Thymus (tissue), 11 donors: Measurements from ENCODE around the gene KRT3. TPM values are rescaled to one million over a fixed set of nuclear protein-coding genes. Genes with fewer than 3 reads are reported as not detected.

Source experiments
- DNase-seq, 9 donors: peaks; one replicate each; pipeline ENCODE4 v3.0.0-alpha.2; 2013; ENCODE audit warnings: low spot score in 9 of 9, low read depth in 6 of 9, missing footprints in 1 of 9
- H3K27ac ChIP-seq, 2 donors: one replicate each; pipeline ENCODE4 v1.5.1; 2013; ENCODE audit warnings: control low read depth in 1 of 2, low read depth in 1 of 2, low read length in 1 of 2, mild to moderate bottlenecking in 1 of 2, moderate library complexity in 1 of 2
- H3K27me3 ChIP-seq, 2 donors: one replicate each; pipeline ENCODE4 v1.5.1; 2013; ENCODE audit warnings: low read length in 1 of 2; ENCODE audit not compliant: control insufficient read depth in 2 of 2, insufficient read depth in 1 of 2
- H3K36me3 ChIP-seq, 2 donors: one replicate each; pipeline ENCODE4 v1.5.1; 2013; ENCODE audit warnings: low read length in 1 of 2, mild to moderate bottlenecking in 1 of 2, moderate library complexity in 1 of 2; ENCODE audit not compliant: control insufficient read depth in 2 of 2, insufficient read depth in 2 of 2
- H3K4me1 ChIP-seq, 2 donors: one replicate each; pipeline ENCODE4 v1.5.1; 2013; ENCODE audit warnings: low read length in 2 of 2; ENCODE audit not compliant: control insufficient read depth in 2 of 2, insufficient read depth in 2 of 2
- H3K4me3 ChIP-seq, 2 donors: one replicate each; pipeline ENCODE4 v1.5.1; 2013; ENCODE audit warnings: low read length in 2 of 2, control low read depth in 1 of 2, mild to moderate bottlenecking in 1 of 2
- H3K9me3 ChIP-seq, 2 donors: one replicate each; pipeline ENCODE4 v1.5.1; 2013; ENCODE audit warnings: low read length in 1 of 2, mild to moderate bottlenecking in 1 of 2; ENCODE audit not compliant: control insufficient read depth in 2 of 2, insufficient read depth in 1 of 2
- WGBS: extraction: QIAGEN DNeasy Blood & Tissue Kit; methylation state at CpG from one replicate; pipeline ENCODE4 v1.1.7; 2013; 5-methylcytosine and 5-hydroxymethylcytosine counted together
- polyA plus RNA-seq: library from polyadenylated mRNA; stranded (reverse); fragments of 200-250 nt; gene quantifications from one replicate; pipeline ENCODE4 v1.2.3, GENCODE V29; 2013
- total RNA-seq: library from RNA; stranded (reverse); fragments of 120-200 nt; gene quantifications from one replicate; pipeline ENCODE4 v1.2.4, GENCODE V29; 2013
- donor health status: healthy.

The KRT3 gene
- total and polyA plus RNA-seq, 2 donors: 0.14 to 1.0 TPM

DNA sequence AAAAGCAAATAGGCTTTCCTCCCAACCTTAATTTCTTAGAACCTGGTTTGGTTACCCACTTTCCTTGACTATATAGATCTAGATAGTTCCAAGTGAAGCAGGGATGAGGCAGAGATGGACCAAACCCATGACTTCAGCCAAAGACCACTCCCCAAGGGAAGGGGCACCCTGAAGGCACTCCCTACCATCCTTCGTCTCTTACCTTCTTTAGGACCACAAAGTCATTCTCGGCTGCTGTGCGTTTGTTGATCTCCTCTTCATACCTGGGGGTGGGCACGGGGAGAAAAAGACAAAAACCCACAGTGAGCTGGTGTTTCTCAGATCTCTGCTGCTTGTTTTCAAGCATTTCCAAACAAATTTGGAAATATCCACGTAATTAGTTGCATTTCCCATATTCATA, 14.6 kb upstream of the KRT3 start:
- Histone ChIP-seq H3K9me3 (no peaks in the 10 kb centered on the region), H3K27me3 (peaks cover 0 to 5% of the 10 kb centered on the region in 2 donors), H3K4me3 (no peak overlapping the region), H3K27ac (no peak overlapping the region), H3K36me3 (no peaks in the 10 kb centered on the region), H3K4me1 (no peaks in the 10 kb centered on the region)
- no peak for DNase-seq
- 90% methylated on average over 5 of the region's 5 CpGs for WGBS

DNA sequence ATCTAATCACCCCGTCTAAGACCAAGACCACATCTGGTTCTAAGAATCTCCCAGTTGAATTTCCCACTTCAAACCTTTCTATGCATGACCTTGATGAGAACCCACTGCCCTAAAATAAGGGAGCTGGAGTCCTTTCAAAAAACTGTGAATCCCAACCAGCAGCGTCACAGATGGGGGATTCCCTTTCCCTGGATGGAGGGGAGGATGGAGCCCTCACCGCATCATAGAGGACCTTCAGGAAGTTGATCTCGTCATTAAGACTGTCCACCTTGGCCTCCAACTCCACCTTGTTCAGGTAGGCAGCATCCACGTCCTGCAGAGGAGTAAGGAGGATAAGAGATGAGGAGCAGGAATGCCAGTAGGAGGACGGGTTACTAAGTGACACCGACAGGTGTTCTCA, 13.2 kb upstream of the KRT3 start:
- H3K36me3 ChIP-seq: no peaks in the 10 kb centered on the region
- no peak overlapping the region for H3K27ac ChIP-seq
- H3K4me3 ChIP-seq: no peak overlapping the region
- no peaks in the 10 kb centered on the region for H3K4me1 ChIP-seq
- H3K27me3 ChIP-seq: peaks cover 0 to 5% of the 10 kb centered on the region in 2 donors
- WGBS: 87% methylated on average over 7 of the region's 7 CpGs
- no peaks in the 10 kb centered on the region for H3K9me3 ChIP-seq
- no peak for DNase-seq

GRCh38 chr12:52808573-52809160, 12.8 kb upstream of the KRT3 start:
- Histone ChIP-seq H3K9me3 (no peaks in the 10 kb centered on the region), H3K4me3 (no peak overlapping the region), H3K27me3 (peaks cover 0 to 5% of the 10 kb centered on the region in 2 donors), H3K4me1 (no peaks in the 10 kb centered on the region), H3K27ac (no peak overlapping the region), H3K36me3 (no peaks in the 10 kb centered on the region)
- WGBS: 95% methylated on average over 8 of the region's 8 CpGs
- DNase-seq: no peak

GRCh38 chr12:52807544-52808470, 11.9 kb upstream of the KRT3 start:
- no peak overlapping the region for H3K4me3 ChIP-seq
- H3K27me3 ChIP-seq: peaks cover 0 to 3% of the 10 kb centered on the region in 2 donors
- 94% methylated on average over 16 of the region's 16 CpGs for WGBS
- H3K9me3 ChIP-seq: no peaks in the 10 kb centered on the region
- no peaks in the 10 kb centered on the region for H3K4me1 ChIP-seq
- H3K36me3 ChIP-seq: no peaks in the 10 kb centered on the region
- no peak overlapping the region for H3K27ac ChIP-seq
- no peak for DNase-seq

GRCh38 chr12:52806821-52807543, 11.1 kb upstream of the KRT3 start:
- no peaks in the 10 kb centered on the region for H3K9me3 ChIP-seq
- WGBS: 88% methylated on average over 11 of the region's 11 CpGs
- peaks cover 0 to 3% of the 10 kb centered on the region in 2 donors for H3K27me3 ChIP-seq
- no peaks in the 10 kb centered on the region for H3K36me3 ChIP-seq
- H3K4me1 ChIP-seq: no peaks in the 10 kb centered on the region
- DNase-seq: no peak
- H3K4me3 ChIP-seq: no peak overlapping the region
- H3K27ac ChIP-seq: no peak overlapping the region

DNA sequence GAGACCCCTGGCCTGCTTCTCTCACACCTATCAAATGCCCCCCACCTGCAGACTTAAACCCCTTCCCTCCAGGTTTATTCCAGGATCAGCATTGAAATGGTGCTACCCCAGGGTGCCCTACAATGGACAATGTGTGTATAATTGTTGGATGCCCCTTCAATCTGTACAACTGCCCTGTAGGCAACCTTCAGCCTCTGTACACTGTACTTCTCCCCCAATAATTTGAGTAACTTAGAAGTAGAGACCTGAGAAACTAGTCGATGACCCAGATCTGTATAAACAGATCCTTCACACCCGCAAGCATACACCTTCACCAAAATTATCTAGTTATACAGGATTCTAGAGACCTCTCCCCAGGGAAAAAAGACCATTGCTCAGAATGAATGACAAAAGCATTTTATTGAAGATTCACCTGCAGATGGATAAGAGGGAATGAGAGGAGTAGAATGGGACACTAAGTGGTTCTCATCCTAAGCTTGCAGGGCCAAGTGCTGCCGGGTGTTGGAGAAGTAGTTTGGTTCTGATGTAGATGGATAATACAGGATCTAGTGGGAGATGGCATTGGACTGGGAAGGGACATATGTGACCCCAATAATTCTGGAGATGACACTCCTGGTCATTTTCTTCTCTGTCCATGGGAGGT, 10.4 kb upstream of the KRT3 start:
- H3K27ac ChIP-seq: no peak overlapping the region
- 97% methylated on average over 3 of the region's 3 CpGs for WGBS
- H3K4me3 ChIP-seq: no peak overlapping the region
- H3K27me3 ChIP-seq: no peaks in the 10 kb centered on the region
- no peaks in the 10 kb centered on the region for H3K36me3 ChIP-seq
- no peaks in the 10 kb centered on the region for H3K4me1 ChIP-seq
- H3K9me3 ChIP-seq: no peaks in the 10 kb centered on the region
- no peak for DNase-seq

GRCh38 chr12:52805739-52806138, 9.8 kb upstream of the KRT3 start:
- DNase-seq: no peak
- Histone ChIP-seq H3K27ac (no peak overlapping the region), H3K27me3 (no peaks in the 10 kb centered on the region), H3K36me3 (no peaks in the 10 kb centered on the region), H3K9me3 (no peaks in the 10 kb centered on the region), H3K4me1 (no peaks in the 10 kb centered on the region), H3K4me3 (no peak overlapping the region)
- WGBS: 95% methylated on average over 3 of the region's 3 CpGs

- 60% methylated on average over 1 of the region's 1 CpG for WGBS
- Histone ChIP-seq H3K27me3 (no peaks in the 10 kb centered on the region), H3K4me1 (no peaks in the 10 kb centered on the region), H3K9me3 (no peaks in the 10 kb centered on the region), H3K36me3 (no peaks in the 10 kb centered on the region), H3K27ac (no peak overlapping the region), H3K4me3 (no peak overlapping the region)
- DNase-seq: no peak
Measured at GRCh38 chr12:52805000-52805399, 9.1 kb upstream of the KRT3 start.
